Activated T-helper 17 cell treated with anti-CD3 and anti-CD28 coated beads, Interleukin-2, amount 50 U/mL, for 72 hours (primary cell): Measurements from ENCODE around the gene UBAP1. TPM values are rescaled to one million over a fixed set of nuclear protein-coding genes. Genes with fewer than 3 reads are reported as not detected.
"Not testable (repeated sequence)": the region's sequence is repeated elsewhere in the genome, so short reads cannot be mapped to it uniquely, and the experiment has no call there.

Experiments used
- ATAC-seq: fragments of 150-1000 bp; cut with Tn5 transposase; replicated peaks from 2 replicates; pipeline ENCODE4 v1.10.0; 2021; ENCODE audit warnings: mild to moderate bottlenecking, moderate library complexity
- H3K27ac Mint-ChIP-seq: one replicate; pipeline ENCODE4 v1.8.0; 2022; ENCODE audit warnings: mixed read lengths
- H3K27me3 Mint-ChIP-seq: one replicate; pipeline ENCODE4 v1.8.0; 2022; ENCODE audit warnings: mixed read lengths
- H3K36me3 Mint-ChIP-seq: one replicate; pipeline ENCODE4 v1.8.0; 2022; ENCODE audit warnings: low read depth, mild to moderate bottlenecking, mixed read lengths
- H3K4me1 Mint-ChIP-seq: one replicate; pipeline ENCODE4 v1.8.0; 2022; ENCODE audit warnings: mixed read lengths
- H3K4me3 Mint-ChIP-seq: one replicate; pipeline ENCODE4 v1.8.0; 2022; ENCODE audit warnings: mild to moderate bottlenecking, mixed read lengths
- H3K9me3 Mint-ChIP-seq: one replicate; pipeline ENCODE4 v1.8.0; 2022; ENCODE audit warnings: mixed read lengths
- total RNA-seq, 2 donors: library from RNA; stranded (reverse); gene quantifications; one replicate each; pipeline ENCODE4 v1.2.3, GENCODE V29; 2022

Gene UBAP1
- total RNA-seq, 2 donors from 2014 or later = 39.7 to 46.5 TPM

GRCh38 chr9:34253460-34253837, 74.6 kb downstream of the UBAP1 start:
- no peaks in the 10 kb centered on the region for H3K9me3 Mint-ChIP-seq
- no peaks in the 10 kb centered on the region for H3K4me1 Mint-ChIP-seq
- no peaks in the 10 kb centered on the region for H3K27me3 Mint-ChIP-seq
- ATAC-seq = no peak
- no peak overlapping the region for H3K4me3 Mint-ChIP-seq
- H3K36me3 Mint-ChIP-seq = peaks cover 55% of the 10 kb centered on the region
- H3K27ac Mint-ChIP-seq = peak overlapping the region; percentile 73

GRCh38 chr9:34254141-34254913, 75.5 kb downstream of the UBAP1 start:
- Mint-ChIP-seq H3K27me3 (no peaks in the 10 kb centered on the region), H3K4me1 (no peaks in the 10 kb centered on the region), H3K27ac (peak overlapping the region; percentile 73), H3K36me3 (peaks cover 47% of the 10 kb centered on the region), H3K9me3 (no peaks in the 10 kb centered on the region), H3K4me3 (no peak overlapping the region)
- ATAC-seq = no peak

GRCh38 chr9:34254966-34255825, 76.4 kb downstream of the UBAP1 start:
- Mint-ChIP-seq H3K27me3 (no peaks in the 10 kb centered on the region), H3K9me3 (no peaks in the 10 kb centered on the region), H3K4me1 (no peaks in the 10 kb centered on the region), H3K36me3 (peaks cover 38% of the 10 kb centered on the region), H3K27ac (no peak overlapping the region), H3K4me3 (no peak overlapping the region)
- ATAC-seq = no peak

GRCh38 chr9:34256104-34256503, 77.3 kb downstream of the UBAP1 start:
- H3K27ac Mint-ChIP-seq = no peak overlapping the region

GRCh38 chr9:34256987-34257585, 78.2 kb downstream of the UBAP1 start:
- no peak for ATAC-seq
- no peaks in the 10 kb centered on the region for H3K27me3 Mint-ChIP-seq
- H3K27ac Mint-ChIP-seq = peak overlapping the region; percentile 41
- H3K36me3 Mint-ChIP-seq = peaks cover 19% of the 10 kb centered on the region
- H3K4me1 Mint-ChIP-seq = no peaks in the 10 kb centered on the region
- H3K9me3 Mint-ChIP-seq = no peaks in the 10 kb centered on the region
- no peak overlapping the region for H3K4me3 Mint-ChIP-seq

More at GRCh38 chr9:34256104-34256503, 77.3 kb downstream of the UBAP1 start:
- H3K36me3 Mint-ChIP-seq = peaks cover 29% of the 10 kb centered on the region
- H3K27me3 Mint-ChIP-seq = no peaks in the 10 kb centered on the region
- H3K4me3 Mint-ChIP-seq = no peak overlapping the region
- no peaks in the 10 kb centered on the region for H3K4me1 Mint-ChIP-seq
- no peaks in the 10 kb centered on the region for H3K9me3 Mint-ChIP-seq
- no peak for ATAC-seq

- no peak overlapping the region for H3K4me3 Mint-ChIP-seq
Observed at GRCh38 chr9:34259315-34259714, 80.5 kb downstream of the UBAP1 start.

GRCh38 chr9:34262971-34263370, 84.1 kb downstream of the UBAP1 start:
- Mint-ChIP-seq H3K27me3 (no peaks in the 10 kb centered on the region), H3K4me3 (no peak overlapping the region), H3K4me1 (no peaks in the 10 kb centered on the region), H3K27ac (no peak overlapping the region), H3K36me3 (no peaks in the 10 kb centered on the region), H3K9me3 (no peaks in the 10 kb centered on the region)
- no peak for ATAC-seq

More at GRCh38 chr9:34259315-34259714, 80.5 kb downstream of the UBAP1 start:
- no peak for ATAC-seq
- Mint-ChIP-seq H3K27ac (no peak overlapping the region), H3K9me3 (no peaks in the 10 kb centered on the region), H3K36me3 (peaks cover 3% of the 10 kb centered on the region), H3K4me1 (no peaks in the 10 kb centered on the region), H3K27me3 (no peaks in the 10 kb centered on the region)

- Mint-ChIP-seq H3K4me1 (no peaks in the 10 kb centered on the region), H3K36me3 (no peaks in the 10 kb centered on the region), H3K9me3 (no peaks in the 10 kb centered on the region), H3K27me3 (no peaks in the 10 kb centered on the region), H3K4me3 (no peak overlapping the region), H3K27ac (no peak overlapping the region)
- no peak for ATAC-seq
Observed at GRCh38 chr9:34267660-34268059, 88.8 kb downstream of the UBAP1 start.

GRCh38 chr9:34271265-34272006, 92.6 kb downstream of the UBAP1 start:
- ATAC-seq = no peak
- no peaks in the 10 kb centered on the region for H3K36me3 Mint-ChIP-seq
- no peaks in the 10 kb centered on the region for H3K9me3 Mint-ChIP-seq
- H3K4me1 Mint-ChIP-seq = no peaks in the 10 kb centered on the region
- H3K27ac Mint-ChIP-seq = no peak overlapping the region
- H3K4me3 Mint-ChIP-seq = no peak overlapping the region
- no peaks in the 10 kb centered on the region for H3K27me3 Mint-ChIP-seq

- Mint-ChIP-seq H3K4me1 (no peaks in the 10 kb centered on the region), H3K27ac (no peak overlapping the region), H3K27me3 (no peaks in the 10 kb centered on the region), H3K36me3 (no peaks in the 10 kb centered on the region), H3K9me3 (no peaks in the 10 kb centered on the region), H3K4me3 (no peak overlapping the region)
- ATAC-seq = no peak
Observed at GRCh38 chr9:34272101-34272541, 93.3 kb downstream of the UBAP1 start.

GRCh38 chr9:34273588-34273987, 94.7 kb downstream of the UBAP1 start:
- H3K27ac Mint-ChIP-seq, ATAC-seq, H3K9me3 Mint-ChIP-seq, H3K4me3 Mint-ChIP-seq, H3K27me3 Mint-ChIP-seq, H3K36me3 Mint-ChIP-seq, H3K4me1 Mint-ChIP-seq: not testable (repeated sequence)

- no peaks in the 10 kb centered on the region for H3K27me3 Mint-ChIP-seq
- H3K36me3 Mint-ChIP-seq = no peaks in the 10 kb centered on the region
- no peaks in the 10 kb centered on the region for H3K4me1 Mint-ChIP-seq
- ATAC-seq = no peak
- H3K27ac Mint-ChIP-seq = no peak overlapping the region
- H3K9me3 Mint-ChIP-seq = no peaks in the 10 kb centered on the region
- no peak overlapping the region for H3K4me3 Mint-ChIP-seq
Observed at GRCh38 chr9:34275811-34276210, 97.0 kb downstream of the UBAP1 start.

- no peaks in the 10 kb centered on the region for H3K4me1 Mint-ChIP-seq
- H3K27ac Mint-ChIP-seq = no peak overlapping the region
- H3K4me3 Mint-ChIP-seq = no peak overlapping the region
- no peaks in the 10 kb centered on the region for H3K36me3 Mint-ChIP-seq
- no peaks in the 10 kb centered on the region for H3K27me3 Mint-ChIP-seq
- ATAC-seq = no peak
- H3K9me3 Mint-ChIP-seq = no peaks in the 10 kb centered on the region
Observed at GRCh38 chr9:34276772-34277171, 97.9 kb downstream of the UBAP1 start.

GRCh38 chr9:34279411-34279810, 100.6 kb downstream of the UBAP1 start:
- Mint-ChIP-seq H3K4me1 (no peaks in the 10 kb centered on the region), H3K4me3 (no peak overlapping the region), H3K27me3 (no peaks in the 10 kb centered on the region), H3K9me3 (no peaks in the 10 kb centered on the region), H3K27ac (no peak overlapping the region), H3K36me3 (no peaks in the 10 kb centered on the region)
- ATAC-seq = no peak
